K562 (cell line): ENCODE data around the gene LNX2.

Source experiments
- CEBPB ChIP-seq: fragments of 450-650 bp; IDR thresholded peaks from 2 replicates; pipeline ENCODE4 v1.6.1; 2016; ENCODE audit warnings: missing genetic modification characterization, missing compliant biosample characterization
- EP300 ChIP-seq: IDR thresholded peaks from 2 replicates; pipeline ENCODE4 v1.6.1; 2012; ENCODE audit warnings: low read length, improper control_type of control experiment
- EZH2 ChIP-seq: IDR thresholded peaks from 2 replicates; pipeline ENCODE4 v1.6.1; 2012; ENCODE audit warnings: low read depth, mild to moderate bottlenecking, inconsistent platforms, low read length, borderline replicate concordance
- L3MBTL2 ChIP-seq: fragments of 450-650 bp; IDR thresholded peaks from 2 replicates; pipeline ENCODE4 v1.6.1; 2016; ENCODE audit warnings: mild to moderate bottlenecking, moderate library complexity
- MAZ ChIP-seq, 2 experiments: fragments of 450-650 bp in 1 of 2; sonication (generic) in 1 of 2; formaldehyde crosslinking; IDR thresholded peaks in 1 of 2; conservative IDR thresholded peaks in 1 of 2; 2 replicates each; pipeline versions ENCODE4 v1.4.0 to v1.5.0; 2020; ENCODE audit warnings: mild to moderate bottlenecking in 1 of 2, missing genetic modification reagents in 1 of 2
- NFE2L1 ChIP-seq: fragments of 450-650 bp; IDR thresholded peaks from 2 replicates; pipeline ENCODE4 v1.6.1; 2016; ENCODE audit warnings: missing genetic modification characterization, low read depth, mild to moderate bottlenecking, missing compliant biosample characterization, moderate library complexity, borderline replicate concordance
- NONO ChIP-seq, 2 experiments: fragments of 200-400 bp in 1 of 2; fragments of 450-650 bp in 1 of 2; formaldehyde crosslinking in 1 of 2; IDR thresholded peaks; 2 replicates each; pipeline ENCODE4 v1.6.1; 2017; ENCODE audit warnings: low read depth in 2 of 2, mild to moderate bottlenecking in 2 of 2, moderate library complexity in 2 of 2, low read length in 1 of 2
- POLR2A ChIP-seq: fragments of 450-650 bp; conservative IDR thresholded peaks from 2 replicates; pipeline ENCODE4 v1.6.1; 2016
- SMC3 ChIP-seq: conservative IDR thresholded peaks from 2 replicates; pipeline ENCODE4 v1.6.1; 2011; ENCODE audit warnings: low read depth, low read length, improper control_type of control experiment; ENCODE audit not compliant: insufficient read depth
- TF ChIP-seq, protein P1 (sequence below): IDR thresholded peaks from 2 replicates; pipeline ENCODE4 v1.6.1; 2012; ENCODE audit warnings: low read depth, low read length, improper control_type of control experiment, borderline replicate concordance
- TF ChIP-seq, protein P2 (sequence below), 3 experiments: IDR thresholded peaks in 2 of 3; conservative IDR thresholded peaks in 1 of 3; 2 replicates each; pipeline ENCODE4 v1.5.1; 2011 to 2012; ENCODE audit warnings: low read length in 3 of 3, mild to moderate bottlenecking in 3 of 3, control low read depth in 2 of 3, improper control_type of control experiment in 1 of 3, inconsistent platforms in 1 of 3, low read depth in 1 of 3, mixed read lengths in 1 of 3, moderate library complexity in 1 of 3; ENCODE audit not compliant: insufficient read depth in 2 of 3
- TF ChIP-seq, protein P3 (sequence below), 2 experiments: fragments of 450-650 bp in 1 of 2; sonication (generic) in 1 of 2; formaldehyde crosslinking in 1 of 2; IDR thresholded peaks in 1 of 2; conservative IDR thresholded peaks in 1 of 2; 2 replicates each; pipeline versions ENCODE4 v1.6.1 to v1.8.1; 2016 to 2023; ENCODE audit warnings: mild to moderate bottlenecking in 2 of 2, moderate library complexity in 2 of 2, inconsistent platforms in 1 of 2, missing genetic modification reagents in 1 of 2
- TF ChIP-seq, protein P4 (sequence below): IDR thresholded peaks from 2 replicates; pipeline ENCODE4 v1.6.1; 2016; ENCODE audit warnings: missing genetic modification characterization, missing compliant biosample characterization

DNA sequence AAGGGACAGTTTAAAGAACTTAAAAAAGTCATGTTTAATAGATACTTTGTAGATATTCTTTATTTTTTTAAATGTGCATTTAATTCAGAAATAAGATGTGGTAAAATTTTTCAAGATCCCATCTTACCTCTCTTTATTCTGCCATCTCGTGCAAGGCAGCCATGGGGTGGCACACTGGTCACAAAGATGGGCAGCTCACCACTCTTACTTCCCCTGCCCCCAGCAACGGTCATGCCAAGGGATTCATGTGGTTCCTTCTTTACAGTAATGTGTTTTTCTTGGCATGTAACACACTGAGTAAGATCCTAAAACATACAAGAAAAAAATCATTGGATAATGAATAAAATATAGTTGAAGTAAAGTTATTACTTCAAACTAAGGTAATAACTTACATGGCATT, 64.2 kb downstream of the LNX2 start:
- no peak for TF ChIP-seq POLR2A
- no peak for TF ChIP-seq L3MBTL2
- no peak for TF ChIP-seq CEBPB (tag)
- no peak for TF ChIP-seq EP300
- no peak for TF ChIP-seq NONO (IDR thresholded peaks at IDR 0.05; ENCODE audit: low read depth in 2 of 2, low read length in 1 of 2)
- TF ChIP-seq, protein P1, sequence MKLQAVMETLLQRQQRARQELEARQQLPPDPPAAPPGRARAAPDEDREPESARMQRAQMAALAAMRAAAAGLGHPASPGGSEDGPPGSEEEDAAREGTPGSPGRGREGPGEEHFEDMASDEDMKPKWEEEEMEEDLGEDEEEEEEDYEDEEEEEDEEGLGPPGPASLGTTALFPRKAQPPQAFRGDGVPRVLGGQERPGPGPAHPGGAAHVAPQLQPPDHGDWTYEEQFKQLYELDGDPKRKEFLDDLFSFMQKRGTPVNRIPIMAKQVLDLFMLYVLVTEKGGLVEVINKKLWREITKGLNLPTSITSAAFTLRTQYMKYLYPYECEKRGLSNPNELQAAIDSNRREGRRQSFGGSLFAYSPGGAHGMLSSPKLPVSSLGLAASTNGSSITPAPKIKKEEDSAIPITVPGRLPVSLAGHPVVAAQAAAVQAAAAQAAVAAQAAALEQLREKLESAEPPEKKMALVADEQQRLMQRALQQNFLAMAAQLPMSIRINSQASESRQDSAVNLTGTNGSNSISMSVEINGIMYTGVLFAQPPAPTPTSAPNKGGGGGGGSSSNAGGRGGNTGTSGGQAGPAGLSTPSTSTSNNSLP = no peak
- TF ChIP-seq EZH2 = no peak
- TF ChIP-seq SMC3 = no peak
- TF ChIP-seq, protein P2, sequence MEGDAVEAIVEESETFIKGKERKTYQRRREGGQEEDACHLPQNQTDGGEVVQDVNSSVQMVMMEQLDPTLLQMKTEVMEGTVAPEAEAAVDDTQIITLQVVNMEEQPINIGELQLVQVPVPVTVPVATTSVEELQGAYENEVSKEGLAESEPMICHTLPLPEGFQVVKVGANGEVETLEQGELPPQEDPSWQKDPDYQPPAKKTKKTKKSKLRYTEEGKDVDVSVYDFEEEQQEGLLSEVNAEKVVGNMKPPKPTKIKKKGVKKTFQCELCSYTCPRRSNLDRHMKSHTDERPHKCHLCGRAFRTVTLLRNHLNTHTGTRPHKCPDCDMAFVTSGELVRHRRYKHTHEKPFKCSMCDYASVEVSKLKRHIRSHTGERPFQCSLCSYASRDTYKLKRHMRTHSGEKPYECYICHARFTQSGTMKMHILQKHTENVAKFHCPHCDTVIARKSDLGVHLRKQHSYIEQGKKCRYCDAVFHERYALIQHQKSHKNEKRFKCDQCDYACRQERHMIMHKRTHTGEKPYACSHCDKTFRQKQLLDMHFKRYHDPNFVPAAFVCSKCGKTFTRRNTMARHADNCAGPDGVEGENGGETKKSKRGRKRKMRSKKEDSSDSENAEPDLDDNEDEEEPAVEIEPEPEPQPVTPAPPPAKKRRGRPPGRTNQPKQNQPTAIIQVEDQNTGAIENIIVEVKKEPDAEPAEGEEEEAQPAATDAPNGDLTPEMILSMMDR (IDR thresholded peaks at IDR 0.05 in 2 of 3, conservative IDR thresholded peaks at IDR 0.05 in 1 of 3; ENCODE audit: insufficient read depth in 2 of 3, low read depth in 1 of 3, low read length in 3 of 3) = no peak
- no peak for TF ChIP-seq MAZ (CRISPR knock-in tag; conservative IDR thresholded peaks at IDR 0.05 in 1 of 2, IDR thresholded peaks at IDR 0.05 in 1 of 2)
- TF ChIP-seq NFE2L1 (tag) = no peak
- TF ChIP-seq, protein P3, sequence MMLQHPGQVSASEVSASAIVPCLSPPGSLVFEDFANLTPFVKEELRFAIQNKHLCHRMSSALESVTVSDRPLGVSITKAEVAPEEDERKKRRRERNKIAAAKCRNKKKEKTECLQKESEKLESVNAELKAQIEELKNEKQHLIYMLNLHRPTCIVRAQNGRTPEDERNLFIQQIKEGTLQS (IDR thresholded peaks at IDR 0.05) = no peak
- TF ChIP-seq, protein P3 (CRISPR knock-in tag; conservative IDR thresholded peaks at IDR 0.05) = no peak
- TF ChIP-seq, protein P4, sequence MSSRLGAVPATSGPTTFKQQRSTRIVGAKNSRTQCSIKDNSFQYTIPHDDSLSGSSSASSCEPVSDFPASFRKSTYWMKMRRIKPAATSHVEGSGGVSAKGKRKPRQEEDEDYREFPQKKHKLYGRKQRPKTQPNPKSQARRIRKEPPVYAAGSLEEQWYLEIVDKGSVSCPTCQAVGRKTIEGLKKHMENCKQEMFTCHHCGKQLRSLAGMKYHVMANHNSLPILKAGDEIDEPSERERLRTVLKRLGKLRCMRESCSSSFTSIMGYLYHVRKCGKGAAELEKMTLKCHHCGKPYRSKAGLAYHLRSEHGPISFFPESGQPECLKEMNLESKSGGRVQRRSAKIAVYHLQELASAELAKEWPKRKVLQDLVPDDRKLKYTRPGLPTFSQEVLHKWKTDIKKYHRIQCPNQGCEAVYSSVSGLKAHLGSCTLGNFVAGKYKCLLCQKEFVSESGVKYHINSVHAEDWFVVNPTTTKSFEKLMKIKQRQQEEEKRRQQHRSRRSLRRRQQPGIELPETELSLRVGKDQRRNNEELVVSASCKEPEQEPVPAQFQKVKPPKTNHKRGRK (tag) = no peak
